Measurements from ENCODE around the gene MT1A.

Gene MT1A

DNA sequence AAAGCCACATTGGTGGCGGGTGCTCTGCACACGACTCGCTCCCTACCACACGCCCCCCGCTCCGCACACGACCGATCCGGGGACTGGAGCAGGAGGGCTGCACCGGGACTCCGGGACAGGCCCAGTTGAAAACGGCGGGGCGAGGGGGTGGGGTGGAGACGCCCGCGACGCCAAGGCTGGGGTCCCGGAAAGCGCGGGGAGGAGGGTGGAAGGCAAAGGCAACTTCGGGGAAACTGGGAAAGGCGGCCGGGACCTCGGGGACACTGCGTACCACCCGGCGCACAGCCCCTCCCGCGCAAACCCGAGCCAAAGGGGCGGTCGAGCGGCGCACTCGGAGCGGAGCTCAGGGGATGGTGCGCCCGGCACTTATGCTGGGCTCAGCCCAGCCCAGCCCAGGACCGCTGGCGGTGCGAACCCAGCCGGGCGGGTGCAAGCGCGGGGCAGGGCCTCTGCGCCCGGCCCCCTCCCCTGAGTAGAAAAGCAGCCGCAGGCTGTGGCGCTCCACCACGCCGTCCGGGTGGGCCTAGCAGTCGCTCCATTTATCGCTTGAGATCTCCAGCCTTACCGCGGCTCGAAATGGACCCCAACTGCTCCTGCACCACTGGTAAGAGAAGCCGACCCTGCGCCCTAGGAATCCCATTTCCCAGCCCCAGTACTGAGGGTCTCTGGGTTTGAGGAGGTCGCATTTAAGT lies 6.2 kb upstream of the MT1A start, which contains the start of gene MT1M:
Gene MT1M (plus strand): TSS at position 504 of the 692 bp plus-strand sequence. CDS start 73 bp downstream, at position 577.
- no peak for DNase-seq

DNA sequence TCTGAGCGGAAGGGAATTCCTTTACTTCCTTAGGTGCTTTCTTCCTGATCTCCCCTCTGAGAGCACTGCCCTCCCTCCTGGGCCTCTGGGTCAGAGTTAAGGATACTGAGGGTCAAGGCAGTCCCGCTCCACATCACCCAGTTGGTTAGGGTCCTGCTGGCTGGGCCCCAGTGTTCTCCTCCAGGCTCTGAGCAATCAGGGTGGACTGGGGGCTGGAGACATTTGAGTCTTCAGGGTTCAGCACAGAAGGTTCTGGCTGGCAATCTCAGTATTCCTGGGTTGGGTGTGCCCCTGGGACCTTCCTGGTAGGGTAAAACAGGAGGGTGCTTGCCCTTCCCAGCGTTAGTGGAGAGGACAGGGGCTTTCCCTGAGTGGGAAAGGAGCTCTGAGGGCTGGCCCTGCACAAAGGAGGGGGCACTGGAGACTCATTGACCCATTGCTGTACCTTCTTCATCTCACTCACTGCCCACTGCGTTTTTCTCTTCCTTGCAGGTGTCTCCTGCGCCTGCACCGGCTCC lies 5.6 kb upstream of the MT1A start:
- DNase-seq, result no peak

DNA sequence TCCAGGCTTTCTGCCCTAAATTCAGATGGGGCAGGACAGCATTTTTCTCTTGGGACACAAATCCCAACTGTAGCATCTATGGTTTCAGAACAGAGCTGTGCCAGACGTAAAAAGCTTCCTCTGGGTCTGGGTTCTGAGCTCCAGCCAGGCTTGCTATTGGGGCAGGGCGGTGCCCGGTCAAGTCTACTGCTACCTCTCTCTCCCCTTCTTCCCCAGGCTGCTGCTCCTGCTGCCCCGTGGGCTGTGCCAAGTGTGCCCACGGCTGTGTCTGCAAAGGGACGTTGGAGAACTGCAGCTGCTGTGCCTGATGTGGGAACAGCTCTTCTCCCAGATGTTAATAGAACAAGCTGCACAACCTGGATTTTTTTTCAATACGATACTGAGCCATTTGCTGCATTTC lies 4.9 kb upstream of the MT1A start:
- DNase-seq, result no peak

DNA sequence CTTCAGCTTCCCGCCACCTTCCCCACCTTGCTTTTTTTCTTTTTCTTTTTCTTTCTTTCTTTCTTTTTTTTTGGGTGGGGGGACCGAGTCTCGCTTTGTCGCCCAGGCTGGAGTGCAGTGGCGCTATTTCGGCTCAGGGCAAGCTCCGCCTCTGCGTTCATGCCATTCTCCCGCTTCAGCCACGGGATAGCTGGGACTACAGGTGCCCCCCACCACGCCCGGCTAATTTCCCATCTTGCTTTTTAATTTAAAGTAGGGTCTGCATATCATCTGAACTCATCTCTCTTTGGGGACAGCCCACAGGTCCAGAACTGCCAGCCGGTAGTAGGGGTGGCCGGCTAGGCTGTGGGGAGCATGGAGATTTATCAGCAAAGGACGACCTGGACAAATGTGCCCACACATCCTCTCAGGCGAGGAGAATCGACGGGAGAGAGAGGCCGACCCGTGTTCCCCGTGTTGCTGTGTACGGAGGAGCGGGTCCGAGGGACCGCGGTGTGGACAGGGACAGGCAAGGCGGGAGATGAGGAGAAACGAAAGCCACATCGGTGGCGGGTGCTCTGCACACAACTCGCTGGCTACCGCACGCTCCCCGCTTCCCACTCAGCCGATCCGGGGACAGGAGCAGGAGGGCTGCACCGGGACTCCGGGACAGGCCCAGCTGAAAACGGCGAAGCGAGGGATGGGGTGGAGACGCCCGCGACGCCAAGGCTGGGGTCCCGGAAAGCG lies 3.6 kb upstream of the MT1A start:
- DNase-seq, result no peak

DNA sequence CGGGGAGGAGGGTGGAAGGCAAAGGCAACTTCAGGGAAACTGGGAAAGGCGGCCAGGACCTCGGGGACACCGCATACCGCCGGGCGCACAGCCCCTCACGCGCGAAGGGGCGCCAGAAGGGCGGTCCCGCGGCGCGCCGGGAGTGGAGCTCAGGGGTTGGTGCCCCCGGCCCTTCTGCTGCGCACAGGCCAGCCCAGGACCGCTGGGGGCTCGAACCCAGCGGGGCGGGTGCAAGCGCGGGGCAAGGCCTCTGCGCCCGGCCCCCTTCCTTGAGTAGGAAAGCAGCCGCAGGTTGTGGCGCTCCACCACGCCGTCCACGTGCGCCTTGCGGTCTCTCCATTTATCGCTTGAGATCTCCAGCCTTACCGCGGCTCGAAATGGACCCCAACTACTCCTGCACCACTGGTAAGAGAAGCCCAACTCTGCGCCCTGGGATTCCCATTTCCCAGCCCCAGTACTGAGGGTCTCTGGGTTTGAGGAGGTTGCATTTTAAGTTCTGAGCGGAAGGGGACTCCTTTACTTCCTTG lies 3.0 kb upstream of the MT1A start:
- no peak for DNase-seq

DNA sequence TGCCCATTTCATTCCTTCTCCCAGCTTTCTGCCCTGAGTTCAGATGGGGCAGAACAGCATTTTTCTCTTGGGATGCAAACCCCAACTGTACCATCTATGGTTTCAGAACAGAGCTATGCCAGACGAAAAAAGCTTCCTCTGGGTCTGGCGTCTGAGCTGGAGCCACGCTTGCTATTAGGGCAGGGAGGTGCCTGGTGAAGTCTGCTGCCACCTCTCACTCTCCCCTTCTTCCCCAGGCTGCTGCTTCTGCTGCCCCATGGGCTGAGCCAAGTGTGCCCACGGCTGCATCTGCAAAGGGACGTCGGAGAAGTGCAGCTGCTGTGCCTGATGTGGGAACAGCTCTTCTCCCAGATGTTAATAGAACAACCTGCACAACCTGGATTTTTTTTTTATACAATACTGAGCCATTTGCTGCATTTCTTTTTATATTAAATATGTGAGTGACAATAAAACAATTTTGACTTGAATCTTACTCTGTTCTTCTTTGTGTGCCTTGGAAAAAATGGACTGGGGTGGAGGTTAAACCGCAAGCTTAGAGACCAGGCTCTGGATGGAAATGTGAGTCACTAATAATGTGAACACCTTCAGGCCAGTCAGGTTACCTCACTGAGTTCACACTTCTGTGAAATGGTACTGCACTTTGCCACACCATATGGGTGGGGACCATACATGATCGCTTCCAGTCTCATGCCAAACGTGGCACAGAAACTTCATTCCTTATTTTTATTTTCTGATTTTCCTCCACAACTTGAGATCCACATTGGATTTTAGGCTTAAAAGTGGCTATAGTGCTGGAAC lies 1.7 kb upstream of the MT1A start:
- no peak for DNase-seq

DNA sequence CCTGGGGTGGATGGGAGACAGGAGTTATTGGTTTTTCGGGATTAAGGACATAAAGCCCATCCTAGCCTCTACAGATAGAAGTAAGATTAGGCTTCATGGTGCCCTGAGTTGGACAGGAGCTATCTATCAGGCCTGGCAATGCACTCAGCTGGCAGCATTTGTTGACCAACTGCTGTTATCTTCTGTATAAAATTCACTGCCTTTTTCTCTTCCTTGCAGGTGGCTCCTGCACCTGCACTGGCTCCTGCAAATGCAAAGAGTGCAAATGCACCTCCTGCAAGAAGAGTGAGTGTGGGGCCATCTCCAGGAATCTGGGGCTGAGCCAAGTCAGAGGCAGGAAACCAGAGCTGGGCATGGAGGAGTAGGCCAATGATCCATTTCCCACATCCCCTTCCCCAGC lies 579 bp downstream of the MT1A start:
- DNase-seq, result no peak

DNA sequence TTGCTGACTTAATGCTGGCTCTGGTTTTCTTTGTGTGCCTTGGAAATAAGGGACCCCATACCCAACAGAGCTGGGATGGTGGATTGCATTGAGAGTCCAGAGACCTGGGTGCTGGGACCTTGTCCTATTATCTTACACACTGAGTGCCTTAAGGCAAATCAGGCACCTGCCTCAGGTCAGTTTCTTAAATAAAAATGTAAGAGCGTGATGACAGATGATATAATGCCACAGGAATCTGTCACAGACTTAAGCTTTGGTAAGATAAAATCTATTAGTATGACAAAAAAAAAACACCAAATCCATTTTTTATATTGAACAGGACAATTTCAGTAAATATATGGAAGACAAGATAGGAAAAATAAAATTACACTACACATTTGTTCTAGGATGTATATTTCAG lies 1.6 kb downstream of the MT1A start:
- no peak for DNase-seq

DNA sequence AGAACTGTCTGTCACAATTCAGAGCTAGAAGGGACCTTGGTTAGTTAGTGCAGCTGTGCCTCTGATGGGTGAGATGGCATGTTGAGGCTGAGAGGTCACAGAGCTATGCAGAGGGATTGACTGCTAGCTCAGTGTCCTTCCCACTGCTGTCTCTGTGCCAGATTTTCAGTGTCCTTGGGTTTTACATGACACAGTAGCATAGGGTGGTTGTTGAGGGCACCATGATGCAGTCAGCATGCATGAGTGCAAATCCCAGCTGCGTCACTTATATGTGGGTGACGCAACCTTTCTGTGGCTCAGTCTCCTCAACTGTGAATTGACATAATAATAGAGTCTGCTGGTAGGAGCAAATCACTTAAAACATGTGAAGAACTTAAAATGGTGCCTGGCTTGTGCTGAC lies 2.7 kb downstream of the MT1A start:
- no peak for DNase-seq

DNA sequence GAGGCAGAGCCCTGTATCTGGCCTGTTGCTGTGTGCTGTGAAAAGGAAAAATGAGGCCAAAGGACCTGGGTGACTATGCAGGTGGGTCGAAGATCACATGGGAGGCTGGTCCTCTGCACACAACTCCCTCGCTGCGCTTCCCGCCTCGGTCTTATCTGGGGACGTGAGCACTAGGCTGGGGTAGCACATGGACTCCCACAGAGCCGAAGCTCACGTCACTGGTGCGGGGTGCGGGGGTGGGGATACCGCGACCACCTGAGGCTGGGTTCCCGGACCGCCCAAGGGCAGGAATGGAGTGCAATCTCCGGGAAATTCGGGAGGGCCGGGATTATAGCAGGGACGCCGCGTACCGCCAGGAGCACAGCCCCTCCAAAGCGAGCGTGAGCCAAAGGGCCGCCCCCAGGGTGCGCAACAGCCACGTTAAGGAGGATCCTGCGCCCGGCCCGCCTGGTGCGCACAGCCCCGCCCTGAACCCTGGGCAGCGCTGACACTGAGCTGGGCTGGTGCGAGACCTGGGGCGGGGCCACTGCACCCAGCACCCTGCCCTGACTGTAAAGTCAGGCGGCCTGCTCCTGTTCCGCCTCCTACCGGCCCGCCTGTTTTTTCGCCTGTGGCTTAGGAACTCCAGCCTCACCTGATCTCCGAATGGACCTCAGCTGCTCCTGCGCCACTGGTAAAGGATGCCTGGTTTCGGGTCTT lies 4.8 kb downstream of the MT1A start:
- DNase-seq, result no peak

DNA sequence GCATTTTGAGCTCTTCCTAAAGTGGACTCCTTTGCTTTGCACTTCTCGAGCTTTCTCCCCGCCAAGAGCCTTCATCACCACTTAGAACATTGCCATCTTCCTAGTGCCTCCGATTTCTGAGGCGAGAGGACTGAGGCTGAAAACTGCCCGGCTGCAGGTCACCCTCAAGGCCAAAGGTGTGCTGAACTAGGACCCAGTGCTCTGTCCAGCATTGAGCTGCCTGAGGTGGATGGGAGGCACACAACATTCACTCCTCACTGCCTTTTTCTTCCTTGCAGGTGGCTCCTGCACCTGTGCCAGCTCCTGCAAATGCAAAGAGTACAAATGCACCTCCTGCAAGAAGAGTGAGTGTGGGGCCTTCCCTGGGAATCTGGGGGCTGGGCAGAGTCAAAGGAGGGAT lies 5.4 kb downstream of the MT1A start:
- no peak for DNase-seq

DNA sequence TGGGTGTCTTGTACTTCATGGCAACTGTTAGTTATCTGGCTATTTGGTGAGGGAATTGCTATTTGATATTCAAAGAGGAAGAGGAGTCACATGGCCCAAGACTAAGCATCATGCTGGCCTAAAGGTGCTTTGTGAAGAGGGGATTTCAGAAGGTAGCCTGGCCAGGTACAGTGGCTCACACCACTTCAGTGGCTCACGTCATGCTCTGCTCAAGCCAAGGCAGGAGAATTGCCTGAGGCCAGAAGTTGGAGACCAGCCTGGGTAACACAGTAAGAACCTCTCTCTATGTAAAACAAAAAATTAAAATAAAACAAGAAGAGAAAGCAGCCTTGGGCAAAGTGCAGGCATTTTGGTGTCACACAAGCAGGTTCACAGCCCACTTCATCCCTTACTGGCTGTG lies 6.8 kb downstream of the MT1A start:
- DNase-seq, result no peak

DNA sequence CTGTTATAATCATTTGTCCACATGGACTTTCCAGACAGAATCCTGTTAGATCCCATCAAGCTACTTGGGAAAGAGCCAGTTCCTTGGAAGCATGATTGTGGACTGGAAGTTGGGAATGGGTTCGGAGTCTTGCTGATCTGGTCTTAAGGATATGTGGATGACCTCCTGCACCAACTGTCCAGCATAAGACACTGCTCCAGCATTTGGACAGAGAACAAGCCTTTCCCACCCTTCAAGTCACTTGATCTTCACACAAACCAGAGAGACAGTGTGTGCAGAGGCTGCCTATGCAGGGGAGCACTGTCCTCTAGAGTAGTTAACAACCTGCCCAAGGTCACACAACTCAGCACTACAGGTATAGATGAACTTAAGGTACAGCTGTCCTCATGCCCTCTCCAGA lies 7.4 kb downstream of the MT1A start:
- no peak for DNase-seq

DNA sequence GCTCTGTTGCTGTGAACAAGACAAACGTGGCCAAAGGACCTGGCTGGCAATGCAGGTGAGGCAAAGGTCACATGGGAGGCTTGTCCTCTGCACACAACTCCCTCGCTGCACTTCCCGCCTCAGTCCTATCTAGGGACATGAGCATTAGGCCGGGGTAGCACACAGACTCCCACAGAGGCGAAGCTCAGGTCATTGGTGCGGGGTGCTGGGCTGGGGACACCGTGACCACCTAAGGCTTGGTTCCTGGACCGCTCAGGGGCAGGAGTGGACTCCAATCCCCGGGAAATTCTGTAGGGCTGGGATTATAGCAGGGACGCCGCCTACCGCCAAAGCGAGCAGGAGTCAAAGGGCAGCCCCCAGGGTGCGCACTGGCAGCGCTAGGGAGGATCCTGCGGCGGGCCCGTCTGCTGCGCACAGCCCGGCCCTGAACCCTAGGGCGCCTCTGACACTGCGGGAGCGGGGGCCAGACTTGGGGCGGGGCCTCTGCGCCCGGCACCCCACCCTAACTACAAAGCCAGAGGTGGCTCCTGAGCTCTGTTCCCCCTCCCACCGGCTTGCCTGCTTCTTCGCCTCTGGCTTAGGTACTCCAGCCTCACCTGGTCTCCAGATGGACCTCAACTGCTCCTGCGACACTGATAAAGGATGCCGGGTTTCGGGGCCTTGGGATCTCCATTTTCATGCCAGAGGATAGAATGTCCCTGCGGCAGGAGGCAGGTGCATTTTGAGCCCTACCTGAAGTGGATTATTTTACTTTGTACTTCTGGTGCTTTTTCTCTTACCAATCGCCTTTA lies 9.4 kb downstream of the MT1A start:
- no peak for DNase-seq

DNA sequence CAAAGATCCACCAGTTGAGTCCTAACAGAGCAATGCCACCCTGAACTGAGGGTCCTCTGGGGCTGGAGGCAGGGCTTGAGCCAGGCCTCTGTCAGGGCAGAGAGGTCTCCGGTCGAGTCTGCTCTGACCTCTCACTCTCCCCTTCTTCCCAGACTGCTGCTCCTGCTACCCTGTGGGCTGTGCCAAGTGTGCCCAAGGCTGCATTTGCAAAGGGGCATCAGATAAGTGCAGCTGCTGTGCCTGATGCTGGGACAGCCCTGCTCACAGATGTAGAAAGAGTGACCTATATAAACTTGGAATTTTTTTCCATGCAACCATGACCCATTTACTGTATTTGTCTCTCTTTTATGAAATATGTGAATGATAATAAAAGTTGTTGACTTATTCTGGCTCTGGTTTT lies 10.8 kb downstream of the MT1A start:
- no peak for DNase-seq

DNA sequence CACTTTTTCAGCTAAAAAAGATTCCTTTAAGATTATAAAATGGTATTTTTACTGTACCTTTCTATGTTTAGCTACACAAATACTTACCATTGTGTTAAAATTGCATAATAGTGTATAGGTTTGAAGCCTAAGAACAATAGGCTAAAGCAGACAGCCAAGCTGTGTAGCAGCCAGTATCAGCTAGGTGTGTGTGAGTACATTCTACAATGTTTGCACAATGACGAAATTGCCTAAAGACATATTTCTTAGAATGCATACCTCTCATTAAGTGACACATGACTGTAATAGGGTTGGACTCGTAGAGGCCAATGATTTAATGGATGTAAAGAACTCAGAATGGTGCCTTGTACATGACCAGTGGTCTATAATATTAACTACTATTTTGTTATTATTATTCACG lies 11.4 kb downstream of the MT1A start:
- DNase-seq, result no peak

DNA sequence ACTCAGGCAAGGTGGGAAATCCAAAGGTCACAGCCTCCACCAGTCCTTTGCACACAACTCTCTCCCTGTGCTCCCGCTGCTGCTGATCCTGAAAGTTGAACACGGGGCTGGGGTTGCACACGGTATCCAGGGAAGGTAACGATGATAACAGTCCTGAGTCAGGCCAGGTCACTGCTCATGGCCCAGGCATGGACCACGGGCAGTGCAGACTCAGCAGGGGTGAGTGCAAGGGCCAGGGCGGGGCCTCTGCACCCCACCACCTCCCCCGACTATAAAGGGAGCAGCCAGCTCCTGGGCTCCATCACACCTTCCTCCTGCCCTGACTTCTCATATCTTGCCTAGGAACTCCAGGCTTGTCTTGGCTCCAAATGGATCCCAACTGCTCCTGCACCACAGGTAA lies 13.1 kb downstream of the MT1A start, which contains the start of gene MT1B:
Gene MT1B (plus strand): TSS at position 301 of the 400 bp plus-strand sequence. CDS start 68 bp downstream, at position 369.
- no peak for DNase-seq

DNA sequence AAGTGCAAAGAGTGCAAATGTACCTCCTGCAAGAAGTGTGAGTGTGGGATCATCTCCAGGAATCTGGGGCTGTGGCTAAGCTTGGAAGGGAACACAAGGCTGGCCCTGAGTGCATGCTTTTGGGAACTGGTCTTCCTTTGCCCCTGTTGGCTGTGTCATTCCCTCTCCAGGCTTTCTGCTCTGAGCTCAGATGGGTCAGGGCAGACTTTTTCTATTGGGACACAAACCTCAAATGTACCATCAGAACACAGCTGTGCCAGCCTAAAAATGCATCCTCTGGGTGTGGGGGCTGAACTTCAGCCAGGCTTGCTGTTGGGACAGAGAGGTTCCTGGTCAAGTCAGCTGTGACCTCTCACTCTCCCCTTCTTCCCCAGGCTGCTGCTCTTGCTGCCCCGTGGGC lies 14.1 kb downstream of the MT1A start:
- DNase-seq, result no peak

DNA sequence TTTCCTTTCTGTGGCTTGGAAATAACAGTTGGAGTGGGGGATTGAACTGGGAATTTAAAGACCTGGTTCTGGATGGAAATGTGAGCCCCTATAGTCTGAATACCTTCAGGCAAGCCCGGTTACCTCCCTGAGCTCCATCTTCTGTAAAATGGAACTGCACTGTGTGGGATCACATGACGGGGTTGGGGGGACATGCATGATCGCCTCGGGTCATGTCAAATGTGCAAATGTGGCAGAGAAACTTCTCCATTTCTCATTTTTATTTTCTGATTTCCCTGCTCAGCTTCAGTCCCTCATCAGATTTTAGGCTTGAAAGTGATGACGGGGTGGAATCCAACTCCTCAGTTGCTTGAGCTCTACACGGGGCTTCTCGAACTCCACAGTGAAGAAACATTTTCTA lies 14.8 kb downstream of the MT1A start:
- DNase-seq, result no peak

DNA sequence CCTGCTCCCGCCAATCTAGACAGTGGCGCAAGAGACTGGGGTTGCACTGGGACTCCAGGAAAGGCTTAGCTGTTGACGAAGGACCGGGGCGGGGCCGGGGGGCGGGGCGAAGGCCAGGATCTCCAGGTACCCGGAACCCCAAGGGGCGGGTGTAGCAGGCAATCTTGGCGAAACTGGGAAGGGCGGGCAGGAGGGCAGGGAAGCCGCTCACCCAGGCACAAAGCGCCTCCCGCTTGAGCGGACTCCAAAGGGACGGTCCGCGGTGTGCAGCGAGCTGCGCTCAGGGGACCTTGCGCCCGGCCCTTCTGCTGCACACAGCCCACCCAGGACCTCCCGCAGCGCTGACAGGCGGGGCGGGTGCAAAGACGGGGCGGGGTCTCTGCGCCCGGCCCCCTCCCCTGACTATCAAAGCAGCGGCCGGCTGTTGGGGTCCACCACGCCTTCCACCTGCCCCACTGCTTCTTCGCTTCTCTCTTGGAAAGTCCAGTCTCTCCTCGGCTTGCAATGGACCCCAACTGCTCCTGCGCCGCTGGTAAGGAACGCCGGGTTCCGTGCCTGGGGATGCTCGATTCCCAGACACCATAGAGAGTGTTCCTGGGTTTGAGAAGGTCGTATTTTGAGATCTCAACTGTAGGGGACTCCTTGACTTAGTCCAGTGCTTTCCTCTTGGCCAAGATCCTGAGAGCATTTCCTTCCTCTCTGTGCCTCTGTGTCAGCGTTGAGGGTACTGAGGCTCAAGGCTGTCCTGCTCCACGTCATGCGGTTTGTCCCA lies 19.3 kb downstream of the MT1A start, which contains the start of gene MT1F:
Gene MT1F (plus strand): TSS at position 405 of the 772 bp plus-strand sequence. CDS start 100 bp downstream, at position 505.
- DNase-seq, result no peak

Data from NCI-H1417 treated with DMSO at 0.1 percent for 48 hours (cell line).